MM.1S (cell line): ENCODE results near the gene AMBRA1.

Source experiments
- CTCF ChIP-seq: fragments of 300-600 bp; sonication (generic); IDR thresholded peaks from 2 replicates; pipeline ENCODE4 v1.5.1; 2016; ENCODE audit warnings: antibody characterized with exemption, low read length, mixed read lengths
- EZH2 ChIP-seq: fragments of 300-600 bp; sonication (generic); optimal IDR thresholded peaks from 2 replicates; pipeline ENCODE3; 2017; ENCODE audit warnings: low read depth, mild to moderate bottlenecking, antibody characterized with exemption, low read length, mixed read lengths

- TF ChIP-seq CTCF (no peak), EZH2 (no peak)
Measured at GRCh38 chr11:46451759-46452158, 142.1 kb downstream of the AMBRA1 start.
